Subcutaneous abdominal adipose tissue (tissue), 5 donors: Measurements from ENCODE around the gene MRPL36.
A peak's percentile ranks its signal among the peaks of the same experiment; 100 is the strongest.
"Not testable (repeated sequence)": the region's sequence is repeated elsewhere in the genome, so short reads cannot be mapped to it uniquely, and the experiment has no call there.

ENCODE experiments used
- H3K27ac ChIP-seq: one replicate; pipeline ENCODE4 v1.7.0; 2013; ENCODE audit warnings: low read depth, mild to moderate bottlenecking, inconsistent platforms, low read length, moderate library complexity
- H3K27me3 ChIP-seq, 5 donors: one replicate each; pipeline ENCODE4 v1.7.0; 2013; ENCODE audit warnings: low read length in 5 of 5, inconsistent platforms in 1 of 5; ENCODE audit not compliant: control insufficient read depth in 5 of 5, insufficient read depth in 4 of 5
- H3K36me3 ChIP-seq, 5 donors: one replicate each; pipeline ENCODE4 v1.7.0; 2013; ENCODE audit warnings: low read length in 5 of 5; ENCODE audit not compliant: control insufficient read depth in 5 of 5, insufficient read depth in 5 of 5
- H3K4me1 ChIP-seq, 5 donors: one replicate each; pipeline ENCODE4 v1.7.0; 2013; ENCODE audit warnings: low read length in 5 of 5, mild to moderate bottlenecking in 3 of 5, moderate library complexity in 1 of 5; ENCODE audit not compliant: control insufficient read depth in 5 of 5, insufficient read depth in 5 of 5
- H3K4me3 ChIP-seq, 5 donors: one replicate each; pipeline ENCODE4 v1.7.0; 2013; ENCODE audit warnings: low read length in 5 of 5, low read depth in 1 of 5
- H3K9ac ChIP-seq, 5 donors: one replicate each; pipeline ENCODE4 v1.7.0; 2013; ENCODE audit warnings: low read length in 5 of 5, mild to moderate bottlenecking in 4 of 5, moderate library complexity in 3 of 5
- H3K9me3 ChIP-seq, 5 donors: one replicate each; pipeline ENCODE4 v1.7.0; 2013; ENCODE audit warnings: low read length in 5 of 5; ENCODE audit not compliant: control insufficient read depth in 5 of 5
- donor health status: healthy.
- donor health status: healthy.
- donor health status: healthy.
- donor health status: healthy.
- donor health status: healthy.

MRPL36 gene

DNA sequence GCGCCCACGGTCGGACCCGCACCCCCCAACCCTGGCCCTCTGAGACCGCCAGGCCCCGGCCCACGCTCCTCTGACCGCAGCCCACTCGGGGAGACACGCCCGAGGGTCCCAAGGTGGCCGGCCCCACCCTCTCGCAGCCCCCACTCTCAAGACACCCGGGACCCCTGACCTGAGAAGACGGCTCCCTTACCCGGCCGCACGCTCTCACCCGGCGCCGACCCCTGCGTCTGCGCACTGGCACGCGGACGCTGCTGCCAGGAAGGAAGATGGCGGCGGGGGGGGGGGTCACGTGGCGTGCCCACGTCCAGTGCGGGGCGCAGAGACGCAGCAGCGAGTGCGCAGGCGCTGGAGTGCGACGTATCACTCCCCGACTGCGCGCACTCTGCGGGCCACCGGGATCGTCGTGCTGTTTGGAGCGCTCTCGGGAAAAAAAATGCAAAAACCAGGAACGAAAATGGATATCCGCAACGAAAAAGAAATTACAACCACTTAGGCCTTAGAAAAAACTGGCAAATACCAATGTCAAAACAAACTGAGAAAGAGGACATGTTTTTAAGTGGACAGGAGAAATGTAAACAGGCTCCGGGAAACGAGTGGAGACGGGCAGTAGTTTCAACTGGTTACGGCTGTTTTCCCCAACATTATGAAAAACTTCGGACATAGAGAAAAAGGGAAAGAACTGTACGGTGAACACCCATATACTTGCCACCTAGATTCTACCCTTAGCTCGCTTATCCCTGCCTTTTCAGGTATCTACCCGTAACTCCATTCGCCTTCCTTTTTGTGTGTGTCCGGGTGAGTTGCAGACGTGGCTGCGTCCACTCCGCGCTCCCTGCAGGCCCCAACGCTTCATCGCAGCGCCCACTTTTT lies at the start of gene MRPL36:
MRPL36 (minus strand) TSS at position 236 of the 870 bp plus-strand sequence. CDS start 902 bp downstream, outside the sequence.
- peaks cover 10 to 47% (median 41%) of the 10 kb centered on the region in 5 donors for H3K36me3 ChIP-seq
- H3K27ac ChIP-seq, result peak within 1 kb of the TSS; percentile 79
- no peaks in the 10 kb centered on the region for H3K9me3 ChIP-seq
- peak within 1 kb of the TSS; percentile 87 to 97 (median 90) for H3K4me3 ChIP-seq
- H3K4me1 ChIP-seq, result peaks cover 4 to 45% (median 30%) of the 10 kb centered on the region in 5 donors
- H3K27me3 ChIP-seq, result no peaks in the 10 kb centered on the region
- peak within 1 kb of the TSS; percentile 78 to 93 (median 89) for H3K9ac ChIP-seq

DNA sequence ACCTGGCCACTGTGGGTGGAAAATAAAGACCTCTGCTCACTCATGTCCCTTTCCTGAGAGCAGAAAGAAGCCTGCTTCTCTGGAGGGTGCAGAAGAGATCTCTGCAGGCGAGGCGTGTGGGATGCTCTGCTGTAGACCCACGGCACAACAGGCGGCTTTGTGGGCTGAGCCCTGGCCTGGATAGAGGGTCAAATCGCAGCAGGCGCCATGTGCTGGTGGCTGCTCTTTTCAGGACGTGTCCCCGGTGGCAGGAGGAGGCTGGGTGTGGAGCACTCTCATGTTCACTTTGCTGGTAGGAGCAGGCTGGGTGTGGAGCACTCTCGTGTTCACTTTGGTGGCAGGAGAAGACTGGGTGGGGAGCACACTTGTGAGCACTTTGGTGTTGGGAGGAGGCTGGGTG lies 48.0 kb upstream of the MRPL36 start:
- Histone ChIP-seq H3K9me3 (no peaks in the 10 kb centered on the region), H3K36me3 (no peaks in the 10 kb centered on the region), H3K4me1 (no peaks in the 10 kb centered on the region), H3K27me3 (peaks cover 19 to 49% (median 42%) of the 10 kb centered on the region in 5 donors), H3K4me3 (no peak overlapping the region), H3K9ac (no peak overlapping the region), H3K27ac (no peak overlapping the region)

- peaks cover 19 to 46% (median 41%) of the 10 kb centered on the region in 5 donors for H3K27me3 ChIP-seq
- H3K4me1 ChIP-seq, result no peaks in the 10 kb centered on the region
- H3K36me3 ChIP-seq, result no peaks in the 10 kb centered on the region
- no peak overlapping the region for H3K4me3 ChIP-seq
- H3K9me3 ChIP-seq, result no peaks in the 10 kb centered on the region
- H3K9ac ChIP-seq, result no peak overlapping the region
- no peak overlapping the region for H3K27ac ChIP-seq
Measured at GRCh38 chr5:1847056-1847455, 47.4 kb upstream of the MRPL36 start.

GRCh38 chr5:1846583-1846982 lies 46.9 kb upstream of the MRPL36 start:
- H3K4me3 ChIP-seq, result no peak overlapping the region
- peaks cover 16 to 41% (median 36%) of the 10 kb centered on the region in 5 donors for H3K27me3 ChIP-seq
- no peak overlapping the region for H3K9ac ChIP-seq
- H3K9me3 ChIP-seq, result no peaks in the 10 kb centered on the region
- no peaks in the 10 kb centered on the region for H3K4me1 ChIP-seq
- no peaks in the 10 kb centered on the region for H3K36me3 ChIP-seq
- no peak overlapping the region for H3K27ac ChIP-seq

- Histone ChIP-seq H3K27ac (no peak overlapping the region), H3K36me3 (no peaks in the 10 kb centered on the region), H3K4me3 (no peak overlapping the region), H3K9me3 (no peaks in the 10 kb centered on the region), H3K4me1 (no peaks in the 10 kb centered on the region), H3K27me3 (peaks cover 7 to 40% (median 29%) of the 10 kb centered on the region in 5 donors), H3K9ac (no peak overlapping the region)
Measured at GRCh38 chr5:1845696-1846095, 46.1 kb upstream of the MRPL36 start.

DNA sequence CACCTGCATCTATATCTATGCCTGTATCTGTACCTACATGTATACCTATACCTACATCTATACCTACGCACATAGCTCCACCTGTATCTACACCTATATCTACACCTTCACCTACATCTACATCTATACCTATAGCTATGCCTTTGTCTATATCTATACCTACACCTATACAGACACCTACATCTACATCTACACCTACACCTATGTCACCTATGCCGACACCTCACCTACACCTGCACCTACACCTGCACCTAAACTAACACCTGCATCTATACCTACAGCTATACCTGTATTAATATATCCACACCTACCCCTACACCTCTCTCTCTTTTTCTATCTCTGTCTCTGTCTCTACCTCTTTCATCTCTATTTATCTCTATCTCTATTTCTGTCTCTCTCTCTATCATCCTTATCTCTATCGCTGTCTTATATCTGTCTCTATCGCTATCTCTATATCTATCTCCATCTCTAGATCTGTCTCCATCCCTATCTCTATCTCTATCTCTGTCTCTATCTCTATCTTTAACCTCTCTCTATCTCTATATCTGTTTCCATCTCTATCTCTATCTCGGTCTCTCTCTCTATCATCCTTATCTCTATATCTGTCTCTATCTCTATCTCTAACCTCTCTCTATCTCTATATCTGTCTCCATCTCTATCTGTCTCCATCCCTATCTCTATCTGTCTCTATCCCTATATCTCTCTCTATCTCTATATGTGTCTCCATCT lies 45.2 kb upstream of the MRPL36 start:
- no peak overlapping the region for H3K9ac ChIP-seq
- H3K9me3 ChIP-seq, result no peaks in the 10 kb centered on the region
- H3K27ac ChIP-seq, result no peak overlapping the region
- H3K27me3 ChIP-seq, result peaks cover under 1 to 39% (median 27%) of the 10 kb centered on the region in 5 donors
- no peaks in the 10 kb centered on the region for H3K36me3 ChIP-seq
- no peak overlapping the region for H3K4me3 ChIP-seq
- no peaks in the 10 kb centered on the region for H3K4me1 ChIP-seq

DNA sequence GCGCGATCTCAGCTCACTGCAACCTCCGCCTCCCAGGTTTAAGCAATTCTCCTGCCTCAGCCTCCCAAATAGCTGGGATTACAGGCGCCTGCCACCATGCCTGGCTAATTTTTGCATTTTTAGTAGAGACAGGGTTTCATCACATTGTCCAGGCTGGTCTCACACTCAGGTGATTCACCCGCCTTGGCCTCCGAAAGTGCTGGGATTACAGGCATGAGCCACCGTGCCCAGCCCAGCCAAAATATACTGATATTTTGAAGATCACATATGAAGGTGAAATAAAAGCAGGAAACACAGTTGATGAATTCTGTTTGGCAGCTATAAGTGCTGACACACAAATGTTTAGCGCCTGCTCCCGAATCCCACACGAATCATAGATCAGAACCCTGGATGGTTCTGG lies 44.1 kb upstream of the MRPL36 start:
- H3K27ac ChIP-seq, H3K9ac ChIP-seq, H3K36me3 ChIP-seq, H3K4me1 ChIP-seq, H3K4me3 ChIP-seq, H3K9me3 ChIP-seq: not testable (repeated sequence)
- peaks cover 3 to 30% (median 20%) of the 10 kb centered on the region in 5 donors for H3K27me3 ChIP-seq

GRCh38 chr5:1842004-1842819 lies 42.6 kb upstream of the MRPL36 start:
- no peak overlapping the region for H3K27ac ChIP-seq
- no peaks in the 10 kb centered on the region for H3K4me1 ChIP-seq
- no peaks in the 10 kb centered on the region for H3K9me3 ChIP-seq
- H3K36me3 ChIP-seq, result no peaks in the 10 kb centered on the region
- H3K9ac ChIP-seq, result no peak overlapping the region
- H3K4me3 ChIP-seq, result no peak overlapping the region
- peaks cover 9 to 25% (median 16%) of the 10 kb centered on the region in 5 donors for H3K27me3 ChIP-seq

DNA sequence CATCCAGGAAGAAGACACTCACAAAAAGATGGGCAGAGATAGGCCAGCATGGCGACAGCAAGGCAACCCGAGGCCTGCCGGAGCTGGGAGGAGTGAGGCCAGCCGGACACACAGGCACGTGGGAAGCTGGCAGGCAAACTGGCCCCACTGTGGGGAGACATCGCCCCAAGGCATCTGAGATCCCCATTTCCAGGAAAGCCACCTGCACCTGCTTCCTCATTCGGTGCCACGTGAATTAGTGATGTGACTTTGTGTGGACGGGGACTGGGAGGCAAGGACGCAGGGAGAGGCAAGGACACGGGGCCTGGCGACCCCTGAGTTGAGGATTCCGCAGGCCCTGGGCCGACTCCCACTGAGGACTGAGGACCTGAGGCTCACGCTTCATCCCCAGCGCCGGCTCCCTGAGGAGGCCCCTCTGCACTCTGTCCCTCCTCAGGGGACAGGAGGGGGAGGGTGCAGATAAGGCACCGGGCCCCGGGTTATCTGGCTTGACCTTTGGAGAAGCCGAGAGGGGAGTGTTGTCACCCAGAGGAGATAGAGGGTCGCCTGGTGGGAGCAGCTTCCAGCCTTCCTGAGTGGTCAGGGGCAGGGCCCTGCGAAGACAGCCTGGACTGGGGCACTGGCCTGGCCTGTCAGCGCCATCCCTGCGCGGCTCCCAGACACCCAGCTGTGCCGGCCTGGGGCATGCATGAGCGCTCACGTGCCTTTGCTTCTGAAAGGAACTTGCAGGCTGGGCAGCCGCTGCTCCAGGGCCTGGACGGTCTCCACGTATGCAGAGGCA lies 41.3 kb upstream of the MRPL36 start:
- no peak overlapping the region for H3K27ac ChIP-seq
- peaks cover 9 to 26% (median 18%) of the 10 kb centered on the region in 5 donors for H3K27me3 ChIP-seq
- no peak overlapping the region for H3K4me3 ChIP-seq

More for the DNA sequence above, 41.3 kb upstream of the MRPL36 start:
- no peaks in the 10 kb centered on the region for H3K36me3 ChIP-seq
- H3K9ac ChIP-seq, result no peak overlapping the region
- no peaks in the 10 kb centered on the region for H3K4me1 ChIP-seq
- no peaks in the 10 kb centered on the region for H3K9me3 ChIP-seq
